Naive thymus-derived CD4-positive, alpha-beta T cell (primary cell): ENCODE measurements around the gene MRPS34. TPM values are rescaled to one million over a fixed set of nuclear protein-coding genes. Genes with fewer than 3 reads are reported as not detected.

Experiments
- ATAC-seq: fragments of 150-1000 bp; cut with Tn5 transposase; 2 replicates; pipeline ENCODE4 v1.10.0; 2021; ENCODE audit warnings: mild to moderate bottlenecking, moderate library complexity
- CTCF ChIA-PET: fragments of 350-600 bp; sonication (Branson Sonifier 250); formaldehyde crosslinking; loops from one replicate; lab custom pipeline; 2021; ENCODE audit warnings: antibody characterized with exemption; lab: Charles Lee
- POLR2A ChIA-PET: fragments of 350-600 bp; sonication (Branson Sonifier 250); formaldehyde crosslinking; loops from one replicate; lab custom pipeline; 2021; ENCODE audit warnings: antibody characterized with exemption, inconsistent platforms; lab: Charles Lee
- DNase-seq, 9 donors: peaks; one replicate each; pipeline versions ENCODE4 v3.0.0 to v3.0.0-alpha.2; 2020 to 2022; ENCODE audit warnings: mixed read lengths in 1 of 9
- H3K27ac ChIP-seq: one replicate; pipeline ENCODE4 v1.7.0; 2013; ENCODE audit warnings: mild to moderate bottlenecking, low read depth, low read length, moderate library complexity
- H3K27me3 ChIP-seq, 2 donors: one replicate each; pipeline ENCODE4 v1.7.0; 2013; ENCODE audit warnings: low read length in 2 of 2, mild to moderate bottlenecking in 2 of 2, moderate library complexity in 2 of 2; ENCODE audit not compliant: control insufficient read depth in 2 of 2, insufficient read depth in 2 of 2
- H3K36me3 ChIP-seq, 3 experiments: 1 replicate in 2 of 3; 2 replicates in 1 of 3; pipeline ENCODE4 v1.7.0; 2013; ENCODE audit warnings: low read length in 3 of 3, mild to moderate bottlenecking in 3 of 3, moderate library complexity in 1 of 3; ENCODE audit not compliant: insufficient read depth in 3 of 3, control insufficient read depth in 2 of 3
- H3K4me1 ChIP-seq, 2 donors: one replicate each; pipeline ENCODE4 v1.7.0; 2013; ENCODE audit warnings: low read length in 2 of 2, mild to moderate bottlenecking in 2 of 2, moderate library complexity in 1 of 2; ENCODE audit not compliant: control insufficient read depth in 2 of 2, insufficient read depth in 2 of 2
- H3K4me3 ChIP-seq: 2 replicates; pipeline ENCODE4 v1.7.0; 2013; ENCODE audit warnings: mild to moderate bottlenecking, low read length
- H3K9me3 ChIP-seq, 3 experiments: 1 replicate in 2 of 3; 2 replicates in 1 of 3; pipeline ENCODE4 v1.7.0; 2013; ENCODE audit warnings: low read length in 3 of 3; ENCODE audit not compliant: control insufficient read depth in 2 of 3
- H3K27ac Mint-ChIP-seq, 9 donors: one replicate each; pipeline ENCODE4 v1.8.0; 2020 to 2022; ENCODE audit warnings: mixed read lengths in 9 of 9, mild to moderate bottlenecking in 8 of 9, moderate library complexity in 5 of 9, inconsistent platforms in 2 of 9
- H3K27me3 Mint-ChIP-seq, 5 donors: one replicate each; pipeline ENCODE4 v1.8.0; 2021 to 2022; ENCODE audit warnings: mixed read lengths in 5 of 5, mild to moderate bottlenecking in 1 of 5
- H3K36me3 Mint-ChIP-seq, 5 donors: one replicate each; pipeline ENCODE4 v1.8.0; 2020 to 2022; ENCODE audit warnings: mixed read lengths in 5 of 5, mild to moderate bottlenecking in 3 of 5, inconsistent platforms in 1 of 5
- H3K4me1 Mint-ChIP-seq, 7 donors: one replicate each; pipeline ENCODE4 v1.8.0; 2020 to 2022; ENCODE audit warnings: mixed read lengths in 7 of 7, mild to moderate bottlenecking in 3 of 7, inconsistent platforms in 1 of 7
- H3K4me3 Mint-ChIP-seq, 10 donors: one replicate each; pipeline ENCODE4 v1.8.0; 2020 to 2022; ENCODE audit warnings: mild to moderate bottlenecking in 10 of 10, mixed read lengths in 10 of 10, moderate library complexity in 6 of 10, inconsistent platforms in 2 of 10
- H3K9me3 Mint-ChIP-seq, 11 donors: one replicate each; pipeline ENCODE4 v1.8.0; 2020 to 2022; ENCODE audit warnings: mixed read lengths in 11 of 11, mild to moderate bottlenecking in 4 of 11, inconsistent platforms in 1 of 11, moderate library complexity in 1 of 11
- intact Hi-C, 2 donors: fragments of 100-400 bp; cut with micrococcal nuclease; formaldehyde crosslinking; loops; one replicate each; pipeline ENCODE4 v1.15.1; 2023
- polyA plus RNA-seq, 2 donors: library from polyadenylated mRNA; unstranded; fragments of 300-500 nt; fragmentation: Illumina TruSeq; gene quantifications; one replicate each; pipeline ENCODE4 v1.2.3, GENCODE V29; 2021
- total RNA-seq, 6 experiments: library from RNA in 5 of 6; stranded (reverse) in 5 of 6; gene quantifications; 1 replicate in 5 of 6; 2 replicates in 1 of 6; pipeline ENCODE4 v1.2.3 and lab custom pipeline; 2021 to 2026

MRPS34 gene
- total and polyA plus RNA-seq, 7 experiments from 2014 or later = 41.6 to 162 (median 60.9) TPM

GRCh38 chr16:1791943-1792812 lies 19.2 kb upstream of the MRPS34 start:
- H3K9me3 ChIP-seq = no peaks in the 10 kb centered on the region
- no peak overlapping the region for H3K4me3 Mint-ChIP-seq
- no peaks in the 10 kb centered on the region for H3K27me3 ChIP-seq
- CTCF ChIA-PET = no interaction called here
- POLR2A ChIA-PET = no interaction called here
- peaks cover 0 to 5% (median 0%) of the 10 kb centered on the region in 7 donors for H3K4me1 Mint-ChIP-seq
- no peak overlapping the region for H3K27ac ChIP-seq
- peaks cover 0 to 2% (median 1%) of the 10 kb centered on the region in 11 donors for H3K9me3 Mint-ChIP-seq
- H3K4me3 ChIP-seq = no peak overlapping the region
- H3K36me3 ChIP-seq = peaks cover 0 to 52% (median 4%) of the 10 kb centered on the region in 3 experiments
- H3K4me1 ChIP-seq = no peaks in the 10 kb centered on the region
- ATAC-seq (no peak), DNase-seq (peak in 1 of 9 donors; percentile 5)
- peaks cover 0 to 5% (median 2%) of the 10 kb centered on the region in 5 donors for H3K36me3 Mint-ChIP-seq
- H3K27ac Mint-ChIP-seq = no peak overlapping the region
- intact Hi-C loops = no loop called here
- H3K27me3 Mint-ChIP-seq = no peaks in the 10 kb centered on the region

DNA sequence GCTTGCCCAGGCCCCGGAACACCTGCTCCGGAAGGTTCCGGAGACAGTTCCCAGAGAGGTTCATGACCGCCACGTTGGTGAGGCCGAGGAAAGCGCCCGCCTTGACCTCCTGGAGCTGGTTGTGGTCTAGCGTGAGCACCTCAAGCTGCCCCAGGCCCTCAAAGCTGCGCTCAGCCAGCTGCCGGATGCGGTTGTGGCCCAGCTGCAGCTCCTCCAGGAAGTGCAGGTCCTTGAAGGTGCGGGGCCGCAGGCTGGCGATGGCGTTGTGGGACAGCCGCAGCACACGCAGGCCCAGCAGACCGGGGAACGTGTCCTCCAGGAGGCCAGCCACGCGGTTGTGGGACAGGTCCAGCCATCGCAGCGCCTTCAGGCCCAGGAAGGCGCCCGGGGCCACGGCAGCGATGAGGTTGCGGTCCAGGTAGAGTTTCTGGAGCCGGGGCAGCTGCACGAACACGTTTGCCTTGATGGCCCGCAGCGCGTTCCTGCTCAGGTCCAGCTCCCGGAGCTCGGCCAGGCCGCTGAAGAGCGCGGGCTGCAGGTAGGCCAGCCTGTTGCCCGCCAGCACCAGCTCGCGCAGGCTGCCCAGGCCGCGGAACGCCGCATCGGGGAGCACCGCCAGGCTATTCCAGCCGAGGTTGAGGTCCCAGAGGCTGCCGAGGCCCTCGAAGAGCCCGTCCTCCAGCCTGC lies 18.5 kb upstream of the MRPS34 start:
- Histone ChIP-seq H3K27me3 (no peaks in the 10 kb centered on the region), H3K4me3 (no peak overlapping the region), H3K9me3 (no peaks in the 10 kb centered on the region), H3K36me3 (peaks cover 0 to 59% (median 4%) of the 10 kb centered on the region in 3 experiments), H3K4me1 (no peaks in the 10 kb centered on the region), H3K27ac (no peak overlapping the region)
- Mint-ChIP-seq H3K4me1 (peaks cover 0 to 5% (median 0%) of the 10 kb centered on the region in 7 donors), H3K4me3 (no peak overlapping the region), H3K9me3 (no peaks in the 10 kb centered on the region), H3K36me3 (peaks cover 0 to 5% (median 1%) of the 10 kb centered on the region in 5 donors), H3K27ac (no peak overlapping the region), H3K27me3 (no peaks in the 10 kb centered on the region)
- no peak for ATAC-seq
- CTCF ChIA-PET = no interaction called here
- intact Hi-C loops = no loop called here
- POLR2A ChIA-PET = interaction anchor here (0.8 kb wide), 1 partner anchor 9 kb away, joined by 3 read pairs; the partner anchor contains the start of genes NUBP2 and SPSB3
- no peak for DNase-seq

DNA sequence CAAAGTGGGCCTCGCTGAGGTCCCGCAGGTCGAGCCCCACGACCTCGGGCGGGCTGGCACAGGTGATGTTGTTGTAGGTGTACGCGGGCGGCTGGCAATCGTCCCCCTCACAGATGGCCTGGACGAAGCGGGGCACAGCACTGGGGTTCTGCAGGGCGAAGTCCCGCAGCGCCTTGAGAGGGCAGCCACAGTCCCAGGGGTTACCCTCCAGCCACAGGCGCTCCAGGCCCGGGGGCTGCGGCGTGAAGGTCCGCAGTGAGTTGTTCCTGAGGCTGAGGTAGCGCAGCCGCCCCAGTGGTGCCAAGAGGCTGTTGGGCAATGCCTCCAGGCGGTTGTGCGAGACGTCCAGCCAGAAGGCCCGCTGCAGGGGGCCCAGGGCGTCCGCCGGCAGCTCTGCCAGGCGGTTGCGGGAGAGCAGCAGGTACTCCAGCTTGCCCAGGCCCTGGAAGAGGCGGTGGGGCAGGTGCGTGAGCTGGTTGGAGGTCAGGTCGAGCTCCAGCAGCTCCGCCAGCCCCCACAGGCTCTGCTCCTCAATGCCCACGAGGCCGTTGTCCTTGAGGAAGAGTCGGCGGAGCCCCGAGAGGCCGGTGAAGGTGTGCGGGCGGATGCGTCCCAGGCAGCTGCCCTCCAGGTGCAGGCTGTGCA lies 17.8 kb upstream of the MRPS34 start:
- H3K4me1 ChIP-seq = peaks cover 0 to 3% of the 10 kb centered on the region in 2 donors
- no peak overlapping the region for H3K27ac ChIP-seq
- DNase-seq (peak in 1 of 9 donors; percentile 4), ATAC-seq (no peak)
- no peak overlapping the region for H3K27ac Mint-ChIP-seq
- no peak overlapping the region for H3K4me3 ChIP-seq
- POLR2A ChIA-PET = interaction anchor here (0.8 kb wide), 1 partner anchor 8 kb away, joined by 3 read pairs; the partner anchor contains the start of genes NUBP2 and SPSB3
- no peaks in the 10 kb centered on the region for H3K9me3 ChIP-seq
- H3K36me3 Mint-ChIP-seq = peaks cover 0 to 5% (median 1%) of the 10 kb centered on the region in 5 donors
- no peaks in the 10 kb centered on the region for H3K27me3 Mint-ChIP-seq
- no peaks in the 10 kb centered on the region for H3K9me3 Mint-ChIP-seq
- CTCF ChIA-PET = no interaction called here
- H3K4me1 Mint-ChIP-seq = peaks cover 0 to 5% (median 2%) of the 10 kb centered on the region in 7 donors
- H3K27me3 ChIP-seq = no peaks in the 10 kb centered on the region
- no peak overlapping the region for H3K4me3 Mint-ChIP-seq
- peaks cover 0 to 66% (median 4%) of the 10 kb centered on the region in 3 experiments for H3K36me3 ChIP-seq
- intact Hi-C loops = no loop called here

GRCh38 chr16:1790261-1790610 lies 17.3 kb upstream of the MRPS34 start:
- H3K36me3 Mint-ChIP-seq = peaks cover 0 to 5% (median 1%) of the 10 kb centered on the region in 5 donors
- H3K27ac Mint-ChIP-seq = no peak overlapping the region
- Histone ChIP-seq H3K4me1 (peaks cover 0 to 8% of the 10 kb centered on the region in 2 donors), H3K4me3 (no peak overlapping the region), H3K9me3 (no peaks in the 10 kb centered on the region), H3K36me3 (peaks cover 0 to 71% (median 4%) of the 10 kb centered on the region in 3 experiments), H3K27ac (no peak overlapping the region), H3K27me3 (no peaks in the 10 kb centered on the region)
- no peaks in the 10 kb centered on the region for H3K9me3 Mint-ChIP-seq
- peaks cover 0 to 10% (median 5%) of the 10 kb centered on the region in 7 donors for H3K4me1 Mint-ChIP-seq
- no peak overlapping the region for H3K4me3 Mint-ChIP-seq
- CTCF ChIA-PET = no interaction called here
- no peaks in the 10 kb centered on the region for H3K27me3 Mint-ChIP-seq
- ATAC-seq = no peak
- no peak for DNase-seq
- POLR2A ChIA-PET = interaction anchor here (0.8 kb wide), 1 partner anchor 8 kb away, joined by 3 read pairs; the partner anchor contains the start of genes NUBP2 and SPSB3
- intact Hi-C loops = no loop called here

- Mint-ChIP-seq H3K27me3 (no peaks in the 10 kb centered on the region), H3K9me3 (no peaks in the 10 kb centered on the region), H3K4me1 (peaks cover 0 to 16% (median 7%) of the 10 kb centered on the region in 7 donors), H3K4me3 (no peak overlapping the region), H3K36me3 (peaks cover 0 to 5% (median 1%) of the 10 kb centered on the region in 5 donors), H3K27ac (no peak overlapping the region)
- Histone ChIP-seq H3K27ac (no peak overlapping the region), H3K27me3 (no peaks in the 10 kb centered on the region), H3K4me3 (no peak overlapping the region), H3K9me3 (no peaks in the 10 kb centered on the region), H3K4me1 (peaks cover 0 to 14% of the 10 kb centered on the region in 2 donors), H3K36me3 (peaks cover 0 to 74% (median 4%) of the 10 kb centered on the region in 3 experiments)
- ATAC-seq (no peak), DNase-seq (peak in 2 of 9 donors; percentile 4 to 20)
- CTCF ChIA-PET = no interaction called here
- POLR2A ChIA-PET = no interaction called here
- intact Hi-C loops = loop anchor here (10.0 kb wide), 4 partner anchors 365 to 1205 kb away; partner anchors contain the start of genes TRAF7 (in 2 of the 2), UBE2I (in 1 of the 2) and UQCC4 (in 1 of the 2)
Measured at GRCh38 chr16:1789643-1790045, 16.7 kb upstream of the MRPS34 start.

DNA sequence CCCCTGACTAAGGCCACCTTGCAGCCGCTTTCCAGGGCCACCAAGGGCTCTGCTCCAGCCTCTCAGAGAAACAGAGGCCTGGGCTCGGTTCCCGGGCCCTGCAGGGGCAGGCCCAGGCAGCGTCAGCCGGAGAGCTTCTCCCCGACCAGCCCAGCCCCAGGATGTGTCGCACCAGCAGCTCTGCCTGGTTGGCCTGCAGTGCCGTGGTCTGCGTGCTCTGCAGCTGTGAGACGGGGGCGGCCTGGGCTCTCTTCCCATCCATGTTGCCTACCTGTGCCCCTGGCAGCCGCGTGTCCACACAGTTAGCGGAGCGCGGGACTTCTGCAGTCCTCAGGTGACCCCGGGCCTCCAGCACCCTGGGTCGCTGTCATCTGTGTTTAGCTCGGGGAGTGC lies 15.8 kb upstream of the MRPS34 start:
- Mint-ChIP-seq H3K4me3 (peak overlapping the region in 1 of 10 donors; percentile 13), H3K27me3 (no peaks in the 10 kb centered on the region), H3K4me1 (peaks cover 0 to 22% (median 7%) of the 10 kb centered on the region in 7 donors), H3K9me3 (no peaks in the 10 kb centered on the region), H3K27ac (peak overlapping the region in 2 of 9 donors; percentile 45 to 84), H3K36me3 (peaks cover 0 to 5% (median 1%) of the 10 kb centered on the region in 5 donors)
- H3K4me3 ChIP-seq = no peak overlapping the region
- intact Hi-C loops = loop anchor here (10.0 kb wide), 4 partner anchors 364 to 1204 kb away; partner anchors contain the start of genes TRAF7 (in 2 of the 2), UBE2I (in 1 of the 2) and UQCC4 (in 1 of the 2)
- ChIA-PET CTCF (no interaction called here), POLR2A (no interaction called here)
- H3K9me3 ChIP-seq = no peaks in the 10 kb centered on the region
- ATAC-seq (no peak), DNase-seq (peak in 1 of 9 donors; percentile 4)
- peaks cover 5 to 20% of the 10 kb centered on the region in 2 donors for H3K4me1 ChIP-seq
- H3K36me3 ChIP-seq = peaks cover 0 to 74% (median 4%) of the 10 kb centered on the region in 3 experiments
- H3K27ac ChIP-seq = no peak overlapping the region
- H3K27me3 ChIP-seq = no peaks in the 10 kb centered on the region
